Activated naive CD4-positive, alpha-beta T cell treated with anti-CD3 and anti-CD28 coated beads, Interleukin-2, amount 50 U/mL, for 16 hours (primary cell): Measurements from ENCODE around the gene EFCAB8.
"Not testable (repeated sequence)": the region's sequence is repeated elsewhere in the genome, so short reads cannot be mapped to it uniquely, and the experiment has no call there.

Experiments used
- DNase-seq: peaks from one replicate; pipeline ENCODE4 v3.0.0-alpha.2; 2020

The EFCAB8 gene

DNA sequence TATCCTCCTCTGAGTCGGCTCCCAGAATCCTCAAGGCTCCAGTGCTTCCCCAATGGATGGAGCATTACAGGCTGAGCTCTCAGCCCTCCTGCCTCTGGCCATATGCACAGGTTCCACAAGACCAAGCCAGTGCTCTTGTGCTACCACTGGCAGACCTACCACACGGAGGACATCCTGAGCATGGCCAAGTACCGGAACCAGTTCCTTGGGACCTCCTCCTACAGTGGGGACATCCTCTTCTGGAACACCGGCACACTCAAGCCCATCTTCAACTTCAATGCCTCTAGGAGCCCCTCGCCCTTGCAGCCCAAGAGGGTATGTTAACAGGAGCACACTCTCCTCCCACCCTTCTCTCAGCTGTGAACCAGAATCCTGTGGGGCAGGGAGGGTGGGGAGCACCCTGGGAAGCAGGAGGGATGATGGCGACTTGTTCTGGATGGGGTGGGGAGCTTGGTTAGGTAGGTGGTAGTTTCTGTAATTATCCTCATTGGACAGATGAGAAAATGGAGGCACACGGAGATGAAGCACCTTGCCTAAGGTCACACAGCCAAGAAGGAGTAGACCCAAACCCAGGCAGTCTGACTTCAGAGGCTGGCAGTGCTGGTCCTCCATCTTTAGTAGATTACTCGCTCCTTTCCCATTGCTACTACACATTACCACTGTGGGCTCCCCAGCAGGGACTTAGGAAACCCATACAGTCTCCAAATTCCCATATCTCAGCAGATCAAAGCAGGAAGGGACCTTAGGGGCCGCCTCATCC is 58.6 kb downstream of the EFCAB8 start:
- DNase-seq, result no peak

DNA sequence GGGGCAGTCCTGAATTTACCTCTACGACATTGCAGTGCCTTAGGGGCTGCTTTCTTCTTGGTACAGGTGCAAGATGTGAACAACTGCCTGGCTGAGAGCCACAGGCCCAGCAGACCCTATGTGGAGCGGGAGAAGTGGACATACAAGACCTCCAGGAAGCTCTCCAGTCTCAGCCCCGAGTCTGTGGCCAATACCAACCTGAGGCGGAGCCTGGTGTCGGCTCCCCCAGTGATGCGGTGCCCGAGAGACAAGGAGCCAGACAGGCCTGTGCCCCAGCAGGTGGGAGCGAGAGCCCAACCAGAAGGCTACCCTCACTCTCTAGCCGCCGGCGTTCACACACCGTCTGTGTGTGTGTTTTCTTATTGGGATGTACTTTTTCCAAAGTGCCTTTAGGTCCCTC is 59.6 kb downstream of the EFCAB8 start:
- no peak for DNase-seq

DNA sequence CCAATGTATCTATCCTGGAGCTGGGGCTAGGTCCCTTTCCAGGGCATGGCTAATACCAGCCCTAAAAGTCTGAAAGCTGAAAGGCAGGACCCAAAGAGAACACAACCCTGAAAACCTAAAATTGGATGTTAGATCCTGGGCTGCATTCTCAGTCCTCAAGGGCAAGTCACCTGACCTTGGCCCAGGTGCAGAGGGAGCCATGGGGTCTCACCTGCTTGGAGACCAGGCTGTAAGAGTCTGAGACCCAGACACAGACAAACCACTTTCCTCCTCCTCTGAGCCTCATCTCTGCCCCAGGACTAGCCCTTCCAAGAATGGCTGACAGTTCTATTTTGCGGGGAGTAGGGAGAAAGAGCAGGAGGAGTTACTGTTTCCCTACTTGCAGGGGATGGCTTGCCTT is 60.0 kb downstream of the EFCAB8 start:
- no peak for DNase-seq

DNA sequence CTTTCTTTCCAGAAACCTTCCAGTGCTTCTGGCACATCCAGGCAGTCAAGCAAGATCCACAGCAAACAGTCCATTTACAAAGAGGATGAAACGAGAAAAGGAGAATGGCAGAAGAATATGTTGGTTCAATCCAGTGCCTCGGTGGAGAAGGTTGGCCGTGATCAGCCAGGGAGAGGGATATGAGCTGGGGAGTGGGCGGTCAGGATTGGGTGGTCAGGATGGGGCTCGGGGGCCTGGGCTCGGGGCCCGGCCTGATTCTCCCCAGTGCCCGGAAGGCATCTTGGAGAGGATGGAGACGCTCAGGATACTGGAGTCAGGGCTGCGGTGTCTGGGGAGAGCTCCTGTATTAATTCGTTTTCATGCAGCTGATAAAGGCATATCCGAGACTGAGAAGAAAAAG is 61.3 kb downstream of the EFCAB8 start:
- no peak for DNase-seq

DNA sequence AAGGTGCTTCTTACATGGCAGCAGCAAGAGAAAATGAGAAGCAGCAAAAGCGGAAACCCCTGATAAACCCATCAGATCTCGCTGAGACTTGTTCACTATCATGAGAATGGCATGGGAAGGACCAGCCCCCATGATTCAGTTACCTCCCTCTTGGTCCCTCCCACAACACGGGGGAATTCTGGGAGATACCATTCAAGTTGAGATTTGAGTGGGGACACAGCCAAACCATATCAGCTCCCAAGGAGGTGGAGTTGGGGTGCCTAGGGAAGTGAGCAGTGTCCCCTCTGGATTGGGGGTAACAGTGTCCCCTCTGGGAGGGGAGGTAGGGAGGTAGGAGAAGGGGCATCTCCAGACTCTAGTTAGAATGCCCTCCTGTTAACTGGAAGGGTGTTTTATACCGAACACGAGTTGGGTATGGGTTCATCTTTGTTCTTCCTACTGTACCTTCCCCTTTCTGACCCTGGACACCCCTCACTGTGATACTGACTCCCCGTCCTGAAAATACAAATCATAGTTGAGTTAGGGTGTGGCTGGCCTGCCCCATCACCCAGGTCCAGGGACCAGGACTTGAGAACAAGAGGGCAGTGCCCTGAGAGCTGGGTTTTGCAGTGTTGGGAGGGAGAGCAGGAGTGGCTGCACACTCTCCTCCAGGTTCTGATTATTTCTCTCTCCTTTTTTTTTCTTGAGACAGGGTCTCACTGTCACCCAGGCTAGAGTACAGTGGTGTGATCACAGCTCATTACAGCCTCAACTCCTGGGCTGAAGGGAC is 62.0 kb downstream of the EFCAB8 start:
- DNase-seq, result no peak

DNA sequence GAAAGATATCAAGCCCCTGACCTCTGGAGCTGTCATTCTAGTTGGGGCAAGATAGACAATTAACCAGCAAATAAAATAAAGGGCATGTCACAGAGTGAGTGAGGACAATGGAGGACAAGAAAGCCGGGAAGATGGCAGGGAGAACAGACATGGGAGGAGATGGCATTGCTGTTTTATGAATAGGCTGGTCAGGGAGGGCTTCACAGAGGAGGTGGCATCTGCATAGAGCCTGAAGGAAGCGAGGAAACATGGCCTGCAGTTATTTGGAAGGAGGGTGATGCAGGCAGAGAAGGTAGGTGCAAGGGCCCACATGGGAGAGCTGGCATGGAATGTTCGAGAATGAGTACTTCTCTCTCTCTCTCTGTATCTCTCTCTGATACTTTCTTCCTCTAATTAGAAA is 63.7 kb downstream of the EFCAB8 start:
- no peak for DNase-seq

DNA sequence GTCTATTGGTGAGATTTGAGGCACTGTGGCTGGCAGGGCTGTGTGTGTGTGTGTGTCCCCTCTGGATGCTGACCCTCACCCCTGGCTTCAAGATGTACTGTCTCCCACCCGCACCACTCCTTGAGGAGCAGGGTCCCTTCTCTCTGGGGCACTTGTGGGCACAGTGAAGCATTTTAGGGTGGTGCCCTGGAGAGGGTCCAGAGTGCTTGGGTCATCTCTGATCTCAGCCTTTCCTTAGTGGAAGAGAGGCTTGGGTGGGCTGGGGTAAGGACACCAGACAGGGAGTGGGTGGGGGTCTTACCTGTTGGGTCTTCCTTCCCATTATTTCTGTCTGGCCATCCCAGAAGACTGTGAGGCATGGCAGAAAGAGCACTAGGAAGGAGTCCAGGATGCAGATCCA is 66.1 kb downstream of the EFCAB8 start:
- no peak for DNase-seq

DNA sequence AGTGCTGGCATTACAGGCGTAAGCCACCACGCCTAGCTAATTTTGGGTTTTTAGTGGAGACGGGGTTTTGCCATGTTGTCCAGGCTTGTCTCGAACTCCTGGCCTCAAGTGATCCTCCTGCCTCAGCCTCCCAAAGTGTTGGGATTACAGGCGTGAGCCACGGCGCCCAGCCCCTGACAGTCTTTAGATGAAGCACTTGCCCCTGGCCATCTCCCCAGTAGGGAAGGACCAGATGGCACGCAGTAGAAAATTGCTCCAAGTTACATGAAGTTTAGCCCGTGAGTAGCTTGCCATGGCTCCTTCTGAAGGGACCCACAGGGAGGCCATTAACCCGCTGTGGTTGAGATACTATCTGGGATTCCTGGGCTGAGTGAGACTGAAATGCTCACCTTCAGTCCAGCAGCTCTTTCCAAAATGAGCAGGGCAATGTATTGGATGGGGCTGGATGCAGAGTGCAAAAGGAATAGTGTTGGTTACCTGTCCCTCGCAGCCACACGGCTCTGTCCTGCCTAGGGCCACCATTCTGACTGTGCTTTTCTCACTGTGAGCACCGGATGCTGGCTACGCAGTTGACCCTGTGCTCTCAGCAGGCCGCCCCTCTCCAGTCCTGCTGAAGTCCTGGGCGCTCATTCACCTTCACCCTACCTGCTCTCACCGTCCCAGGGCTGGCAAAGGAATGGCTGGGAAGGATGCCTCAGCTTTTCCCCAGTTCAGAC is 66.9 kb downstream of the EFCAB8 start:
- DNase-seq, result no peak

DNA sequence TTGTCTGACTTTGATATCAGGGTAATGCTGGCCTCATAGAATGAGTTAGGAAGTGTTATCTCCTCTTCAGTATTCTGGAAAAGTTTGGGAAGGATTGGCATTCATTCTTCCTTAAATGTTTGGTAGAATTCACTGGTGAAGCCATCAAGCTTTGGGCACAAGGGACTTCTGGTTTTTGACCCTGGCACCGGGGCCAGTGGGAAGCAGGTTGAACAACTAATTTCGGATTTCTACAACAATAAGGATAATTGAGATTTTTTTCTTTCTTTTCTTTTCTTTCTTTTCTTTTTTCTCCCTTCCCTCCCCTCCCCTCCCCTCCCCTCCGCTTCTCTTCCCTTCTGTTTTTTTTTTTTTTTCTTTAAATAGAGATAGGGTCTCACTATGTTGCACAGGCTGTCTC is 70.4 kb downstream of the EFCAB8 start:
- no peak for DNase-seq

DNA sequence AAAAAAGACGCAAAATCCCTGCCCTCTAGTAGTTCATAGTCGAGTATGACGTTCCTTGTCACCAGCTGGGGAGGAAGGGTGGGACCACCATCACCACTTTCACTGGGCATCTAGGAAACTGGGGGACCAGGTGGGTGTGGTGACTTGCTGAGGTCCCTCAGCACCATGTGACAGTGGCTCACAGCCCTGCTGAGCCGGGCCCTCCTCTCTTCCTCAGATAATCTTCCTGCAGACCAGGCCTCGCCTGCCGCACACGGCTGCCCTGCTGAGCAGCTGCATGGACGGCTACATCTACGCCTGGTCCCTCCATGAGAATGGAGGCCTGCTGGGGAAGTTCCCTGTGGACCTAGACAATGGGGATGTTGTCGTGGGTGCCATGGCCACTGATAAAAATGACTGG is 71.5 kb downstream of the EFCAB8 start:
- DNase-seq, result no peak

DNA sequence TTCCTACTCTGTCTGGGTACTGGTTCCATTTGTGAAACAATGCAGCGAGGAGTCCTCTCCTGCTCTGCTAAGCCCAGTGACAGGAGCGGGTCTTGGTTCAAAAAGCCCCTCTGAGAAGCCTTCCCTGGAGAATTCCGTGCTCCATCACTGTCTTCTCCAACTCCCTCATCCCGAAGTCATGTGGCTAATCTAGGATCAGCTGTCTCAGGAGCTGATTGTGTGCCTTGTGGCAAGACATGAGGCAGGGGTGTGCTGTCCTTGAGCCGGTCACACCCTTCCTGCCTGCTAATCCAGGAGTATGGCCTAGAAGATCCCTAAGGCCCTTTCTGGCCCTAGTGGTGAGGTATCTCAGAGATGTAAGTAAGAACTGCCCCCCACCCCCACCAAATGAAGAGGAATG is 72.0 kb downstream of the EFCAB8 start:
- DNase-seq, result no peak

DNA sequence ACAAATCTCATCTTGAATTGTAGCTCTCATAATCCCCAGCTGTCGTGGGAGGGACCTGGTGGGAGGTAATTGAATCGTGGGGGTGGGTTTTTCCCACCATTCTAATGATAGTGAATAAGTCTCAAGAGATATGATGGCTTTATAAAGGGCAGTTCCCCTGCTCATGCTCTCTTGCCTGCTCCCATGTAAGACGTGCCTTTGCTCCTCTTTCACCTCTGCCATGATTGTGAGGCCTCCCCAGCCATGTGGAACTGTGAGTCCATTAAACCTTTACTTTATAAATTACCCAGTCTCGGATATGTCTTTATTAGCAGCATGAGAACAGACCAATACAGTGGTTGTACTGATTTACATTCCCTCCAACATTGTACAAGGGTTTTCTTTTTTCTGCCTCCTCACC is 75.9 kb downstream of the EFCAB8 start:
- DNase-seq, result no peak

DNA sequence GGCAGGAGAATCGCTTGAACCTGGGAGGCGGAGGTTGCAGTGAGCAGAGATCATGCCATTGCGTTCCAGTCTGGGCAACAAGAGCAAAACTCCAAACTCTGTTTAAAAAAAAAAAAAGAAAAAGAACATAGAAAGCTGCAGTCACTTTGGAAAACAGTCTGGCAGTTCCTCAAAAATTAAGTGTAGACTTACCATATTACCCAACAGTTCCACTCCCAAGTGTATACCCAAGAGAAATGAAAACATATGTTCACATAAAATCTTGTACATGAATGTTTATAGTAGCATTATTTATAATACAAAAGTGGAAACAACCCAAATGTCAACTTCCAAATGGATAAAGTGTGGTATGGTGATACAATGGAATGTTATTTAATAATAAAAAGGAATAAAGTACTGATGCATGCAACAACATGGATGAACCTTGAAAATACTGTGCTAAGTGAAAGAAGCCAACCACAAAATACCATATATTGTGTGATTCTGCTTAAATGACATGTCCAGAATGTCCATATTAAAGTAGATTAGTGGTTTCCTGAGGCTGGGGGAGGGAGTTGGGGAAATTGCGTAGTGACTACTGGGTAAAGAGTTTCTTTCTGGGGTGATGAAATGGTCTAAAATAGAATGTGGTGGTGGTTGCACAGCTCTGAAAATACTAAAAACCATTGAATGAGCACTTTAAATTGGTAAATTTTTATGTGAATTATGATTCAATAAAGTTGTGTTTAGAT is 82.6 kb downstream of the EFCAB8 start:
- DNase-seq, result no peak

DNA sequence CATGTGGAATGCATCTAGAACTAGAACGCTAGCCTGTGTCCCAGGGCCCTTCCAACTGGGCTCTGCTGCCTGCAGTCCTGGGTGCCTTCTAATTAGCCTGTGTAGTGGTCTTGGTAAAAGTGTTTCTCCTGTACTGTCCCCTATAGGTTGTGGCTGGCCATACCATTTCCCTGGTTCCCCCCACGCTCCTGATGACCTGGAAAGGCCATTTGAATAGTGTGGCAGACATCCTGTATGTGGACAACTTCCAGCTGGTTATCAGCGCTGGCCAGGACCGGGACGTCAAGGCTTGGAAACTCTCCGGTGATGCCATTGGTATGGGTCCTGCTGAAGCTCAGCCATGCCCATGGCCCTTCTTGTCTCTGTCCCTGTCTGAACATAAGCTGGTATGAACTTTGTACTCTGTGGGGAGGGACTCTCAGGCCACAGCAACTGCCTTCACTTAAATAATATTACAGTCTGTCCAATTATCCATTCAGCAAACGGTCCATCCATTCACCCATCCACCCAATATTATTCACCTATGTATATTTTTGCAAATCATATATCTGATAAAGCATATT is 84.8 kb downstream of the EFCAB8 start:
- no peak for DNase-seq

DNA sequence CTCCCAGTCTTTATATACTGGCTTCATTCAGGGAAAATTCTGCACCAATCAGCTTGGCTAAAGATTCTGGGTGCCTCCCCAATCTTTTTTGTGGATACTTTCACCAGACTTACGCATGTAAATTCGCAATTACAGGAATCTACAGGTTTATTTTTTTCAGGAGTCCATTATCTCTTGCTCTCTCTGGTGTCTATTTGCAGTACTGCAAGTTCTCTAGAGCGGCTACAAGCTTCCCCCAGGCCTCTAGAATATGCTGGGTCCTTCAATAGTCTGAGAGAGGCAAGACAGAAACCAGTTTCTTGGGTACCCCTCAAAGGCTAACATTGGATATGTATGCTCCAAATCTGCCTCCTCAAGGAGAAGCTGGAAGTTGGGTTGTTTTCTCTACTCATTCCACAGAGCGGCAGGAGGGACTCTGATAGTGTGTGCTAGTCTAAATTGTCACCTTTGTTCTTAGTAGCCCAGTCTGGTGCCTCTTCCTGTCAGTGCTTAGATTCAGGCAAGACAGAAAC is 87.0 kb downstream of the EFCAB8 start:
- DNase-seq, result no peak

DNA sequence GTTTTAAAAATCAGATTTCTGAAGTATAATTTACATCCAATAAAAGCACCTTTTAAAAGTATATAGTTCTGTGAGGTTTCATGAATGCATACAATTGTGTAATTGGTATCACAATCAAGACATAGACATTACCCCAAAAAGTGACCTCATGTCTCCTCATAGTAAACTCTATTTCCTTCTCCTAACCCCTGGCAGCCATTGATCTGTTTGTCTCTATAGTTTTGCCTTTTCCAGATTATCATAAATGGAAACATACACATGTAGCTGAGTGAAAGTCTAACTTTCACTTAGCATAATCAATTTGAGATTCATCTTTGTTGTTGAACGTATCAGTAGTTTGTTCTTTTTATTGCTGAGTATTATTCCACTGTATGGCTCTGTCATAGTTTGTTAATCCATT is 87.9 kb downstream of the EFCAB8 start:
- DNase-seq, result no peak

DNA sequence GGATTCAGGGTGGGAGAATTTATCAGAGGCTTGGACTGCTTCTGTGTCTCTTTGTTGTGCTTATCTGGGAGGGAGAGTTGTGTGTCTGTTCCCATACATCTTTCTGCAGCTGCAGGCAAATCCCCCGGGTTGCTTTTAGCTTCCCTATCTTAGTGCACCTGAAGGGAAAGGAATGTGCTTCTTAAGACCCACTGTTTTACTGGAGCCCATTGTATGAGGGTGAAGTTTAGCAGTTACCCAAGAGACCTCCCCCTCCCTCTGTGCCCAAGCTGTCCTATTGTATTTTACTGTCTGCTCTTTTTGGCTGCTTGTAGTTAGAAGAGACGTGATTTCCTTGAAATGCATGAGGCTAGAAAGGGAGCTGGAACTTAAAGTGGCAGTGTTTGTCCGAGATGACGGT is 91.8 kb downstream of the EFCAB8 start:
- not testable (repeated sequence) for DNase-seq

DNA sequence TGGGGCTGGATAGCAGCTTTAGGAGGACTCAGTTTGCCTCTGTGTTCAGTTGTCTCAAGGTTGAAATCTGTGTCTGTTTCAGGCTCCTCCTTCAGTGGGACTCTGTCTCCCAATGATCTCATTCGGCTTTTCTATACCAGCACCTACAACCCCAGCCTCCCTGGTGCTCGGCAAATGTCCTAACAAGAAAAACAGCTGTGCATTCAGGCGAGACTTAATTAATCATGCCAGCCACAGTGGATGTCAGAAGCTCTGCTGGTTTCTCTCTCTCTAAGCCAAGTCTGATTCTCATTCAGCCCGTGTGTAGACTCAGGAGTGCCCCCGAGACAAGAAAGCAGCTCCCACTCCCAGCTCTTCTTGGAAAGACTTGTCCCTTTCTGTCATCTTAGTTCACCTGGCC is 98.7 kb downstream of the EFCAB8 start:
- no peak for DNase-seq

DNA sequence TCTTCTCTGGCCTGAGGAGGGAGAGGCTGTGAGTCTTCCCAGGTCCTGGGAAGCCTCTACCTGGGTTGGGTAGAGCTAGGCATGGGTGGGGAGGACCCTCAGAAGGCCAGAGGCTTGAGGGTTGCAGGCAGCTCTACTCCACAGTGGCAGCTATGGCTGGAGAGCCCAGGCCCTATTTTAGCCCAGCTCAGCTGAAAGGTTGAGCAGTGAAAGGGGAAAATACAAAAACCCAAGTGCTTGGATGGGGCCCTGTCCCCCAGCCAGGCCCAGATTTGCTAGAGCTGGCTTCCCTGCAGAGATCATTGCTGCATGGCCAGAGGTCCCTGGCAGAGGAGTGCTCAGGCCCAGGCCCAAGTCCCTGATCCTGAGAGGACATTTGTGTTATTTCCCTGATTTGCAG is 99.9 kb downstream of the EFCAB8 start:
- no peak for DNase-seq

DNA sequence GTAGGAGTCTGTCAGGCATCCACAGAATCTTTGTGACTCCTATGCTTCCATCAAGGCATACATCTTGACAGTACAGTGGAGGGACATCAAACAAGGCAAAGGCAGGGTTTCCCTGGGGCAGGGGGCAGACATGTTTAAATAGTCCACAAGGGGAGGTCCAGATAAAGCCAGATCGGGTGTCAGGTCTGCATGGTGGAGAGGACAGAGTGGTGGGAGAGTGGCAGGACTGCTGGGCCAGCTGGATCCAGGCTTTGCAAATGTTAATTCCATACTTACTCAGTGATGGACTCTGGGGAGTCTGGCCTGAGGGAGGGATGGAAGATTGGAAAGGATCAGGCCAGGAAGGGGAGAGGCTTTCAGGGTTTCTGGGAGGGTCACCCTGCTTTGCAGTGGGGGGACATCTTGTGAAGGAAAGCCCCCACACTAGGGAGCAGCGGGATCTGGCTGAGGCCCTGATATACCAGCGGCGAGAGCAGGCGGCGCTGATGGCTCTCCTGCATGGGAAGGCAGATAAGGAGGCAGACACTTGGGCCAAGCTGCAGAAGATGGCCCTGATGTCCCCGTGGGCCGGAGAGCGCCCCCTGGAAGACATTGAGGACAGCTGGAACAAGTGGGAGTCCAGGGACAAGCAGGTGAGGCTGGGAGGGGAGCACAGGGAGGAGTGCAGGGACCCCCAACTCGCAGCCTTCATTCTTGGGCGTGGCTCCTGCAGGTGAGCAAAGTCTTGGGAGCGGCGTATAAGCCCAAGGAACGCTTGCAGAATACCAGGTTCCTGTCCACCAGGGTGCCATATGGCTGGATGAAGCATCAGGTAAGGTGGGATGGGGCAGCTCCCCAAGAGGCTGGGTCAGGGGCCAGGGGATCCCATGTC is 100.9 kb downstream of the EFCAB8 start:
- no peak for DNase-seq

DNA sequence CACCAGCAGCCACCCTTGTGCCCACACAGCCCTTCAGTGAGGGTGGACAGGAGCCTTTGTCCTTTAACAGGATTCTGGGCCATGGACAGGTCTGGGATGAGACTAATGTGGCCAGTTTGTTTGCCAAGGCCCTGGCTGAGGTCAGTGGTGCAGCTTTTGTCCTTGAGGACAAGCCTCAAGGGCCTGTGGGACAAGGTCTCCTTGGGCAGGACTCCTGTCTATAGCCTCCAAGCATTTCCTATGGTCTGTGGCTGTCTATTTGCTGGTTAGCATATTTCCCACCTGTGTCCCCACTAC is 101.4 kb downstream of the EFCAB8 start:
- no peak for DNase-seq
